ENCODE data around the gene GBA2. TPM values are rescaled to one million over a fixed set of nuclear protein-coding genes. Genes with fewer than 3 reads are reported as not detected.

Gene GBA2
- total RNA-seq, 1 donor from 2014 or later: 95.9 TPM

GRCh38 chr9:35745569-35745968, 3.5 kb downstream of the GBA2 start:
- Mint-ChIP-seq H3K27ac (ENCODE audit: unreplicated experiment) (no peak overlapping the region), H3K36me3 (ENCODE audit: low read depth) (peaks cover 18% of the 10 kb centered on the region), H3K4me3 (peak overlapping the region; percentile 88), H3K4me1 (peaks cover 37% of the 10 kb centered on the region), H3K27me3 (ENCODE audit: low read depth) (no peaks in the 10 kb centered on the region), H3K9me3 (no peaks in the 10 kb centered on the region)
- TF ChIP-seq CTCF (conservative IDR thresholded peaks at IDR 0.05): no peak
- DNase-seq (ENCODE audit: low read depth, low spot score): no peak

DNA sequence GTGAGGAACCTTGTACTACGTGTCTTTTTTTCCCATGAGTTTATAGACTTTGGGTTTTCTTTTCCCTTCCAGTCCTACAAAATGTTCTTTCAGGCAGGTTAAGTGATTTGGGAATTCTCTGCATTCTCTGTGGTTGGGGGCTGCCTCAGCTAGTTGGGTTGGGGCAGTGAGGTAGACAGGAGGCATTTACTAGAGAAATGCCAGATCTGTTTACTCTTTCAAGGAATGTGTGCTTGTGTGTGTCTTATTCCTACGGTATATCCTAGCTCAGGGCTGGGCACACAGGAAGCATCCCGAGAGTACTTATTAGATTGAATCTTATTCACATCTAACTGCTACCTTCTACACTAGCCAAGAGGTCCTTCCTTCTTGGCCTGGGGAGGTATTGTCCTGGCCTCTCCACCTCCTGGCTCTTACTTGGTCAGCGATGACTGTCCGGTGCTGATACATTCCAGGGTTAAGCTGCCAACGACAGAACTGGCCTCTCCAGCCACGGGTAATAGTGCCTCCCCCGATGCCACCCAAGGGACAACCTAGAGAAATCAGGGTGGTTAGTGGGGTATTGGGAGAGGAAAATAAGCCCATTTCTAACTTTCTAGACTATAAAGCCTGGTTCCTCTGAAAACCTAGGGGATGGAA, 5.0 kb downstream of the GBA2 start:
- peaks cover 29% of the 10 kb centered on the region for H3K4me1 Mint-ChIP-seq
- DNase-seq (ENCODE audit: low read depth, low spot score): no peak
- H3K9me3 Mint-ChIP-seq: no peaks in the 10 kb centered on the region
- peaks cover 23% of the 10 kb centered on the region for H3K36me3 Mint-ChIP-seq (ENCODE audit: low read depth)
- peak overlapping the region; percentile 13 for H3K4me3 Mint-ChIP-seq
- no peaks in the 10 kb centered on the region for H3K27me3 Mint-ChIP-seq (ENCODE audit: low read depth)
- H3K27ac Mint-ChIP-seq (ENCODE audit: unreplicated experiment): no peak overlapping the region
- TF ChIP-seq CTCF (conservative IDR thresholded peaks at IDR 0.05): no peak

DNA sequence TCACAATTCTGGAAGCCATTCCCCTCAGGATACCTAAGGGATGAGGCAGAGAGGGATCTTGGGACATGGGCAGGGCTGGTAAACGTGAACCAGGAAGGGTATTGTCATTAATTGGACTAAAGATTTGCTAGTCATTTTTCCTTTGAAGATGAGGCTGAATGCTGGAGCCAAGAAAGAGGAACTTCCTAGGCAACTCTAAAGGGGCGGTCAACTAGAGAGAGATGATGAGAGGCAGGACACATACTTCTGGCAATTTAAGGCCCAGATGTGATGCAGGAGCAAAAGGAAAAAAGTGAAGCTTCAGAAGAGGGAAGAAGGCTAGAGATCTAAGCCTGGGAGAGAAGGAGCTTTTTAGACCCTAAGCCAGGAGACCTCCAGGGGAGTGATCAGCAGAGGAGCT, 5.6 kb downstream of the GBA2 start:
- H3K36me3 Mint-ChIP-seq (ENCODE audit: low read depth): peaks cover 28% of the 10 kb centered on the region
- peak overlapping the region; percentile 13 for H3K4me3 Mint-ChIP-seq
- TF ChIP-seq CTCF (conservative IDR thresholded peaks at IDR 0.05): no peak

DNA sequence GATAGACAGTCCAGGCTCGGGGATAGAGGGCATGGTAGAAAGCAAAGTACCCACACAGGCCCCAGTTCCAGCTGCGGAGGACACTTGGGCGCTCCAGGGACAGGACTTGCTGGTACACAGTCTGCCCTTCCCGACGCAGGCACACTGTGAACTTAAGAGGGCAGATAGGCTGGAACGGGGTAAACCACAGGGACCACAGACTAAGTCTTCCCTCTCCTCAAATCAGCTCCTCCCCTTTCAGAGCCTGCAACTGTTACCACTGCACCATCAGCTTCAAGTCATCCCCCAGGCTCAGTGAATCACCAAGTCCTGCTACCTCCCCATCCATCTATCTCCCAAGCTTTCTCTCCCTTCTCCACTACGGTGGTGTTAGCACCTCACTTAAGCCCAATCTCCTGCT, 7.3 kb downstream of the GBA2 start:
- Mint-ChIP-seq H3K4me3 (no peak overlapping the region), H3K4me1 (peaks cover 15% of the 10 kb centered on the region), H3K27ac (ENCODE audit: unreplicated experiment) (no peak overlapping the region), H3K9me3 (no peaks in the 10 kb centered on the region), H3K36me3 (ENCODE audit: low read depth) (peaks cover 29% of the 10 kb centered on the region), H3K27me3 (ENCODE audit: low read depth) (no peaks in the 10 kb centered on the region)
- DNase-seq (ENCODE audit: low read depth, low spot score): no peak
- no peak for TF ChIP-seq CTCF (conservative IDR thresholded peaks at IDR 0.05)

More for the DNA sequence above, 5.6 kb downstream of the GBA2 start:
- H3K9me3 Mint-ChIP-seq: no peaks in the 10 kb centered on the region
- no peak for DNase-seq (ENCODE audit: low read depth, low spot score)
- no peaks in the 10 kb centered on the region for H3K27me3 Mint-ChIP-seq (ENCODE audit: low read depth)
- H3K27ac Mint-ChIP-seq (ENCODE audit: unreplicated experiment): no peak overlapping the region
- H3K4me1 Mint-ChIP-seq: peaks cover 29% of the 10 kb centered on the region

DNA sequence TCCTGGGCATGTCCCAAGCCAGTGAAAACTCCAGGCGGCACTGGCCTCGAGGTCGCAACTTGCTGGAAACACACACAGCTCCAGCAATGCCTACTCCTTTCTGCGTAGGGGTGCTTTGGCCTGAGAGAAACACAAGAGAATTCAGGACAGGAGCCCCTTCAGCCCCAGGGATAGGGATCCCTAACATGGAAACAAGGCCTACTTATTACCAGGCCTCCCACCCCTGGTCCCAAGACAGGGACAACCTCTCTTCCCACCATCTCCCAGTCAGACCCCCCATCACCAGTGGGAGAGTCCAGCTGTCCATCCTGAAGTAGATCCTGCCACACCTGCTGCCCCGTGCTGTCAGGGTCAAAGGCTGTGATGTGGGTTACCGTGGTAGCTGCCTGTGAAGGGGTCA, 8.8 kb downstream of the GBA2 start:
- DNase-seq (ENCODE audit: low read depth, low spot score): no peak
- Mint-ChIP-seq H3K4me1 (peaks cover 14% of the 10 kb centered on the region), H3K4me3 (no peak overlapping the region), H3K36me3 (ENCODE audit: low read depth) (peaks cover 26% of the 10 kb centered on the region), H3K9me3 (no peaks in the 10 kb centered on the region), H3K27me3 (ENCODE audit: low read depth) (no peaks in the 10 kb centered on the region), H3K27ac (ENCODE audit: unreplicated experiment) (no peak overlapping the region)
- no peak for TF ChIP-seq CTCF (conservative IDR thresholded peaks at IDR 0.05)
